ENCODE results near the gene LGR5. TPM values are rescaled to one million over a fixed set of nuclear protein-coding genes. Genes with fewer than 3 reads are reported as not detected.

The LGR5 gene
- polyA plus RNA-seq, 6 donors from 2014 or later = not detected

GRCh38 chr12:71441836-71442566 is 2.4 kb downstream of the LGR5 start:
- Mint-ChIP-seq H3K36me3 (peaks cover 5 to 6% of the 10 kb centered on the region in 2 donors), H3K9me3 (peaks cover 3 to 9% (median 8%) of the 10 kb centered on the region in 7 donors), H3K27ac (no peak overlapping the region), H3K27me3 (peaks cover 29 to 42% (median 38%) of the 10 kb centered on the region in 3 donors), H3K4me1 (peaks cover 19 to 33% (median 22%) of the 10 kb centered on the region in 3 donors), H3K4me3 (peak overlapping the region in 4 of 8 donors; percentile 28 to 93 (median 78))
- ATAC-seq (ENCODE audit: low read depth in 2 of 2) (no peak), DNase-seq (no peak)

- Mint-ChIP-seq H3K27me3 (peaks cover 24 to 36% (median 32%) of the 10 kb centered on the region in 3 donors), H3K27ac (no peak overlapping the region), H3K36me3 (peaks cover 0 to under 1% of the 10 kb centered on the region in 2 donors), H3K9me3 (peaks cover 0 to 4% (median 2%) of the 10 kb centered on the region in 7 donors), H3K4me3 (no peak overlapping the region), H3K4me1 (peaks cover 19 to 33% (median 22%) of the 10 kb centered on the region in 3 donors)
- DNase-seq = no peak
- ATAC-seq (ENCODE audit: low read depth in 2 of 2) = no peak
These were observed 3.0 kb downstream of the LGR5 start for GRCh38 chr12:71442567-71442931.

- no peak overlapping the region for H3K27ac Mint-ChIP-seq
- DNase-seq (no peak), ATAC-seq (ENCODE audit: low read depth in 2 of 2) (no peak)
- H3K27me3 Mint-ChIP-seq = peaks cover 12 to 18% (median 14%) of the 10 kb centered on the region in 3 donors
- no peak overlapping the region for H3K4me3 Mint-ChIP-seq
- no peaks in the 10 kb centered on the region for H3K36me3 Mint-ChIP-seq
- peaks cover 12 to 26% (median 19%) of the 10 kb centered on the region in 3 donors for H3K4me1 Mint-ChIP-seq
- H3K9me3 Mint-ChIP-seq = no peaks in the 10 kb centered on the region
These were observed 5.5 kb downstream of the LGR5 start for GRCh38 chr12:71445071-71445470.

GRCh38 chr12:71447691-71448132 is 8.1 kb downstream of the LGR5 start:
- Mint-ChIP-seq H3K36me3 (no peaks in the 10 kb centered on the region), H3K4me3 (no peak overlapping the region), H3K27ac (peak overlapping the region in 2 of 6 donors; percentile 7 to 77), H3K9me3 (peaks cover 0 to 5% (median 0%) of the 10 kb centered on the region in 7 donors), H3K27me3 (peaks cover 0 to 14% (median 0%) of the 10 kb centered on the region in 3 donors), H3K4me1 (peaks cover 5 to 10% (median 7%) of the 10 kb centered on the region in 3 donors)
- no peak for DNase-seq
- no peak for ATAC-seq (ENCODE audit: low read depth in 2 of 2)

- H3K4me1 Mint-ChIP-seq = peaks cover 5 to 10% (median 7%) of the 10 kb centered on the region in 3 donors
- H3K4me3 Mint-ChIP-seq = no peak overlapping the region
- ATAC-seq (ENCODE audit: low read depth in 2 of 2) (no peak), DNase-seq (no peak)
- H3K36me3 Mint-ChIP-seq = no peaks in the 10 kb centered on the region
- H3K27me3 Mint-ChIP-seq = peaks cover 0 to 14% (median 0%) of the 10 kb centered on the region in 3 donors
- H3K27ac Mint-ChIP-seq = peak overlapping the region in 2 of 6 donors; percentile 7 to 77
- H3K9me3 Mint-ChIP-seq = peaks cover 0 to 5% (median 0%) of the 10 kb centered on the region in 7 donors
These were observed 8.6 kb downstream of the LGR5 start for GRCh38 chr12:71448150-71448581.

GRCh38 chr12:71449373-71450070 is 9.9 kb downstream of the LGR5 start:
- ATAC-seq (ENCODE audit: low read depth in 2 of 2) (no peak), DNase-seq (no peak)
- Mint-ChIP-seq H3K27ac (no peak overlapping the region), H3K36me3 (no peaks in the 10 kb centered on the region), H3K4me1 (peaks cover 5 to 10% (median 7%) of the 10 kb centered on the region in 3 donors), H3K9me3 (peaks cover 0 to 5% (median 0%) of the 10 kb centered on the region in 7 donors), H3K4me3 (no peak overlapping the region), H3K27me3 (peaks cover 0 to 23% (median 0%) of the 10 kb centered on the region in 3 donors)

GRCh38 chr12:71452006-71452405 is 12.4 kb downstream of the LGR5 start:
- peaks cover 0 to 5% (median 0%) of the 10 kb centered on the region in 7 donors for H3K9me3 Mint-ChIP-seq
- H3K4me3 Mint-ChIP-seq = no peak overlapping the region
- peaks cover 5 to 10% (median 7%) of the 10 kb centered on the region in 3 donors for H3K4me1 Mint-ChIP-seq
- H3K36me3 Mint-ChIP-seq = no peaks in the 10 kb centered on the region
- DNase-seq = no peak
- peak overlapping the region in 1 of 6 donors; percentile 29 for H3K27ac Mint-ChIP-seq
- ATAC-seq (ENCODE audit: low read depth in 2 of 2) = no peak
- H3K27me3 Mint-ChIP-seq = peaks cover 0 to 23% (median 0%) of the 10 kb centered on the region in 3 donors

GRCh38 chr12:71455028-71455737 is 15.6 kb downstream of the LGR5 start:
- H3K4me1 Mint-ChIP-seq = no peaks in the 10 kb centered on the region
- H3K9me3 Mint-ChIP-seq = peaks cover 0 to 5% (median 0%) of the 10 kb centered on the region in 7 donors
- H3K27ac Mint-ChIP-seq = no peak overlapping the region
- DNase-seq (no peak), ATAC-seq (ENCODE audit: low read depth in 2 of 2) (no peak)
- H3K4me3 Mint-ChIP-seq = no peak overlapping the region
- H3K27me3 Mint-ChIP-seq = peaks cover 0 to 23% (median 0%) of the 10 kb centered on the region in 3 donors
- H3K36me3 Mint-ChIP-seq = no peaks in the 10 kb centered on the region

- H3K36me3 Mint-ChIP-seq = no peaks in the 10 kb centered on the region
- peaks cover 0 to 23% (median 0%) of the 10 kb centered on the region in 3 donors for H3K27me3 Mint-ChIP-seq
- H3K4me1 Mint-ChIP-seq = no peaks in the 10 kb centered on the region
- H3K27ac Mint-ChIP-seq = no peak overlapping the region
- H3K4me3 Mint-ChIP-seq = no peak overlapping the region
- ATAC-seq (ENCODE audit: low read depth in 2 of 2) (no peak), DNase-seq (no peak)
- peaks cover 0 to 5% (median 0%) of the 10 kb centered on the region in 7 donors for H3K9me3 Mint-ChIP-seq
These were observed 16.7 kb downstream of the LGR5 start for GRCh38 chr12:71456316-71456715.

- H3K4me1 Mint-ChIP-seq = no peaks in the 10 kb centered on the region
- no peak for ATAC-seq (ENCODE audit: low read depth in 2 of 2)
- H3K36me3 Mint-ChIP-seq = no peaks in the 10 kb centered on the region
- peaks cover 0 to 16% (median 0%) of the 10 kb centered on the region in 3 donors for H3K27me3 Mint-ChIP-seq
- DNase-seq = no peak
- no peak overlapping the region for H3K4me3 Mint-ChIP-seq
- H3K9me3 Mint-ChIP-seq = peaks cover 0 to 3% (median 0%) of the 10 kb centered on the region in 7 donors
- H3K27ac Mint-ChIP-seq = no peak overlapping the region
These were observed 17.4 kb downstream of the LGR5 start for GRCh38 chr12:71456990-71457389.

GRCh38 chr12:71460318-71460717 is 20.7 kb downstream of the LGR5 start:
- DNase-seq (no peak), ATAC-seq (ENCODE audit: low read depth in 2 of 2) (no peak)
- H3K27ac Mint-ChIP-seq = no peak overlapping the region
- H3K4me1 Mint-ChIP-seq = no peaks in the 10 kb centered on the region
- H3K9me3 Mint-ChIP-seq = no peaks in the 10 kb centered on the region
- peaks cover 0 to 8% (median 0%) of the 10 kb centered on the region in 3 donors for H3K27me3 Mint-ChIP-seq
- H3K36me3 Mint-ChIP-seq = no peaks in the 10 kb centered on the region
- no peak overlapping the region for H3K4me3 Mint-ChIP-seq

GRCh38 chr12:71460850-71461609 is 21.4 kb downstream of the LGR5 start:
- Mint-ChIP-seq H3K27ac (no peak overlapping the region), H3K36me3 (no peaks in the 10 kb centered on the region), H3K4me1 (no peaks in the 10 kb centered on the region), H3K9me3 (no peaks in the 10 kb centered on the region), H3K4me3 (no peak overlapping the region), H3K27me3 (peaks cover 0 to 8% (median 0%) of the 10 kb centered on the region in 3 donors)
- ATAC-seq (ENCODE audit: low read depth in 2 of 2) (no peak), DNase-seq (no peak)

All from naive B cell (primary cell).